Adrenal gland (tissue), 5 donors: ENCODE results near the gene SH2D6.

Source experiments
- CTCF ChIP-seq, 6 experiments: fragments of 450-650 bp in 4 of 6; fragments of 200-600 bp in 2 of 6; sonication (generic) in 1 of 6; IDR thresholded peaks; 1 replicate in 5 of 6; 2 replicates in 1 of 6; pipeline versions ENCODE4 v1.5.1 to v1.8.0; 2016 to 2021; ENCODE audit warnings: antibody characterized with exemption in 6 of 6, mild to moderate bottlenecking in 2 of 6, moderate library complexity in 1 of 6
- POLR2A ChIP-seq, 2 donors: fragments of 450-650 bp; IDR thresholded peaks; one replicate each; pipeline ENCODE4 v1.6.1; 2017; ENCODE audit warnings: antibody characterized with exemption in 2 of 2, mild to moderate bottlenecking in 2 of 2, moderate library complexity in 1 of 2
- donor health status: DM: no; HTN: no; CAD: no.

DNA sequence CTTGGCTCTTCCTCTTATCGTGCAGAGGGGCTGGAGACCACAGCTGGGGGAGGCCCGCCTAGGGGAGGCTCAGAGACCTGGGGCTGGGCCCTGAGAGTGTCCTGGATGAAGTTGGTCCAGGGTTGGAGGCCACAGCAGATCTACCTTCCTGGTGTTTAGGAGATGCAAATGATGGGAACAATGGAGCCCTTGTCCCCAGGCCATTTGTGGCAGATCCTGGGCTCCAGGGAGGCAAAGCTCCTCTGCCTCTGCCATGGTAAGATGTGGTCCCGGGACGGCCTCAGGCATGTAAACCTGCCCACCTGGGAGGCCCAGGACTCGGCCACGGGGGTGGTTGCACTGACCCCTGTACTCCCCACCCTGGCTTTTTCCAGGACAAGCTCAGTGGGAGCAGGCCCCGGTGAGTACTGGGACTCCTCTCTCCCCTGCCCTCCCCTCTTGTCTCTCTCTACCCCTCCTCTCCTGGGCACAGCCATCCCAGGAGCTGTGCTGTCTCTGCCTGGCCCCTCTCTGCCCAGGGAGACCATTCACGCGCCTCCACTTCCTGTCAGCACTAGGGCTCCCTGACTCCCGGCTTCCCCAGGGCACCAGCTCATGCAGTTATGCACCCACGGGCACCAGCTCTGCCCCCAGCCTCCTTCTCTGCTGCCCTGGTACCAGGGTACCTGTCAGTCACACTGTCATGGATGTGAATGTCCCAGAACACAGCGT is 10.9 kb downstream of the SH2D6 start:
- no peak for TF ChIP-seq CTCF (IDR thresholded peaks at IDR 0.05)
- no peak for TF ChIP-seq POLR2A (IDR thresholded peaks at IDR 0.05)
